Measurements from ENCODE around the gene GALT.

GRCh38 chr9:34689512-34689911 is 43.0 kb downstream of the GALT start:
- TF ChIP-seq CTCF (IDR thresholded peaks at IDR 0.05), result no peak
- no peak for TF ChIP-seq EP300 (IDR thresholded peaks at IDR 0.05; ENCODE audit: low read depth)
- TF ChIP-seq POLR2A (IDR thresholded peaks at IDR 0.05), result no peak
- no peak for TF ChIP-seq POLR2AphosphoS5 (IDR thresholded peaks at IDR 0.05)
